Stimulated activated CD4-positive, alpha-beta T cell treated with anti-CD3 and anti-CD28 coated beads, Interleukin-4, amount 100 ng/mL, for 48 hours (primary cell): ENCODE data around the gene NT5DC4.
A peak's percentile ranks its signal among the peaks of the same experiment; 100 is the strongest.

Source experiments
- DNase-seq, 2 donors: peaks; one replicate each; pipeline ENCODE4 v3.0.0-alpha.2; 2020; ENCODE audit warnings: low read depth in 2 of 2

NT5DC4 gene

DNA sequence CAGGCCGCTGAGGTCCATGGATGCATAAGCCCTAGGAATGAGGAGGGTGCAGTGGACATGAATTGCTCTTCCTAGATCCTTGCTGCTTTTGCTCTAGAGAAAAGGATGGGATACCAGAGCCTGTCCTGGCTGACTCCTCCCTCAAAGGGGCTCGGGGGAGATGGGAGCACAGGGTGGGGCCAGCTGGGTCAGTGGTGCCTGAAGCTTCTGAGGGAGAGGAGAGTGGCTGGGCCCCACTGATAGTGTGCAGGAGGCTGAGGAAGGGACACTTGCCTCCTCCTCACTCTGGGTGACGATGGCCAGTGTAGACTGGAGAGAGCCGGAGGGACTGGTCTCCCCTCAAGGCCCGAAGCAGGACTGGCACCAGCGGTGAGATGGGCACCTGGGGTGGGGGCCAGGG lies at the start of gene NT5DC4:
NT5DC4 (plus strand) TSS at position 236 of the 400 bp plus-strand sequence; CDS start at position 296, 60 bp downstream.
- DNase-seq: no peak

DNA sequence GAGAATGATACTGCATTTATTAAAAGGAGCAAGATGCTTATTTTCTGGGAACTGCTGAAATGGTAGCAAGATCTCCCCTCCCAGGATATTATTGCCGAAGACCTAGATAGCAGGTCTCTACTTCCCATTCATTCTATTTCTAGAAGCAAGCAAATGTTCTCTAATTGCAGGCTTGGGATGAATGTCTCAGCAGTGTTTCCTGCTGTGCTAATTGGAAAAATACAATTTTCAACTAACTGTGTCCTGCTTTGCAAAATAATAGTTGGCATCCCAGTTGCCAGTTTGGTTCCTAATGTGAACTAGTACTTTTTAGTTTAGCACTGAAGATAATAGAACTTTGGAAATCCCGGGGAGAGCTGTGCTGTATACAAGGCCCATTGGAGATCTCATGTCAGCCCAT lies 49.0 kb upstream of the NT5DC4 start:
- no peak for DNase-seq

DNA sequence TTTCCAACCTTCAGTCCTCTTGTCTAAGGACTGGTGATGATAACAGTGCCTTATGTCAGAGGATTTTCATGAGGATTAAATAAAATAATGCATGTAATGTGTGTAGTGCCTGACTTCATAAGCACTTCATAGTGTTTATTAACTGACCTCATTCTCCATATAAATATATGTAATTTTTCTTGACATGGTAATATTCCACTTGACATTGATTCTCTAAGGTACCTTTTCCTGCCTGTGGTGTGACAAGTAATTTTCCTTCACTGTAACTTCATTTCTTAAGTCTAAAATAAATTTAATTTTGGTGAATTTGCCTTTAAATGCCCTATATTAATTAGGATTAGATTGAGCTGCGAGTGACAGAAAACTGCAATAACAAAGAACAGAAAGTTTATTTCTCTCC lies 47.8 kb upstream of the NT5DC4 start:
- DNase-seq: no peak

DNA sequence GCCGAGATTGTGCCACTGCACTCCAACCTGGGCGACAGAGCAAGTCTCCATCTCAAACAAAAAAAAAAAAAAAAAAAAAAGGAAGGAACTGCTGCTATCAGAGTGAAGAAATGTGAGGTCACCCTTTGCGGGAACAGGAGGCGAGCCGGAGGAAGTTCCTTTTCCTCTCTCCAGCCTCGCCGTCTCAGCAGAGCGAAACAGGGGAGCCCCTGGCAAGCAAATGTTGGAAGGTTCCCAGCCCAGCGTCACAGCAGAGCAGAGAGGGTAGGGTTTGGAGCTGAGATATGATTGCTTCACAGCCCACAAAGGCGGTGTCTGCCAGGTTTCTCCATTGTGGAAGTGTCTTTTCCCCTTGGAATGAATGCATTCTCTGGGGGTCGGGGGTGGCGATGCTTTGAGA lies 46.6 kb upstream of the NT5DC4 start:
- no peak for DNase-seq

DNA sequence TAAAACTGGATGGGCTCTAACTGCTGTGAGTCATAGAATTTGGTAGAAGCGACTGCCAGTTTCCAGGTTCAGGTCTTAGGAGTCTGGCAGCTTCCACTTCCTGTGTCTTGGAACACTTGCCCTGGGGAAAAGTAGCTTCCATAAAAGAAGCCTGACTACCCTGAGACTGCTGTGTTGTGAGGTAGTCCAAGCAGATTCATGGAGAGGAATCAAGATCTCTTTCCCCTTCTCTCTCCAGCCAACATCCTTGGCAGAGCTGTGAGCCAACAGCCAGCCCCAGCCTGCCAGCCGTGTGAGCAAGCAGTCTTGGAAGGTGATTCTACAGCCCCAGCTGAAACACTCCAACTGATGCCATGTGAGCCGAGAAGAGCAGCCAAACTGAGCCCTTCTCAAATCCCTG lies 41.3 kb upstream of the NT5DC4 start:
- no peak for DNase-seq

DNA sequence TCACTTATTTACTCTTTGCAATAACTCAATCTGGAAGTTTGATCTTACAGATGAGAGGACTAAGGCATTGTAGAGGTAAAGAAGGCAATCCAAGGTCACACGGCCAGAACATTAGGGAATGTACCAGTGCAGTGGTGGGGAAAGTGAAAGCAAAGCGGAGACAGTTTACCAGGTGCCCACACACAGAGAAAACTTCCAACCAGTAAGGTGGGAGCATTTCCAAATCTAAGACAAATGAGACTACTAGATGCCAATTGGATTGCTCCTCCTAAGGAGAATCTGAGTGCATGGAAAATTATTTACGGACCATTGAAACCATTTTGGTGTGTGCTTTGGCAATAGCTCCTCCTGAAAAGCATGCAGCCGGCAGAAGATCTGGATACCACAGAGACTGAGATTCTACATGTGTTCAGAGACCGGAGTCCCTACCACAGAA lies 40.1 kb upstream of the NT5DC4 start:
- DNase-seq: no peak

DNA sequence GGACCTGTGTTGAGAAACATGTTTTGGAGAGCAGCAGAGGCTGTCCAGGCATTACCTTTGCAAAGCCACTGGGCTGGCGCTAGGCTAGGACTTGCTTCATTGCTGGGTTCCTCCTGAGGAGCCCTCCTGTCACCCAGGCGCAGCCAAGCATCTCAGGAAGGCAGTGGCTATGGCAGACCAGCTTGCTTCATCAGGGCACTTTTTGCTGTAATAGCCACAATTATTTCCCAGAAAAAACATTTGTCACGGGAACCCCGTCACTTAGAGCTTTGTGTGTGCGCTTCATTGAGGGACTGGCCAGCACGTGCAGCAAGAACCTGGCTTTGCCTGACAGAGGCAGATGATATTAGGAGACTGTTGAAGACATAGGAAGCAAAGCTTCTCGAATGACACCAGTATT lies 38.7 kb upstream of the NT5DC4 start:
- DNase-seq: no peak

DNA sequence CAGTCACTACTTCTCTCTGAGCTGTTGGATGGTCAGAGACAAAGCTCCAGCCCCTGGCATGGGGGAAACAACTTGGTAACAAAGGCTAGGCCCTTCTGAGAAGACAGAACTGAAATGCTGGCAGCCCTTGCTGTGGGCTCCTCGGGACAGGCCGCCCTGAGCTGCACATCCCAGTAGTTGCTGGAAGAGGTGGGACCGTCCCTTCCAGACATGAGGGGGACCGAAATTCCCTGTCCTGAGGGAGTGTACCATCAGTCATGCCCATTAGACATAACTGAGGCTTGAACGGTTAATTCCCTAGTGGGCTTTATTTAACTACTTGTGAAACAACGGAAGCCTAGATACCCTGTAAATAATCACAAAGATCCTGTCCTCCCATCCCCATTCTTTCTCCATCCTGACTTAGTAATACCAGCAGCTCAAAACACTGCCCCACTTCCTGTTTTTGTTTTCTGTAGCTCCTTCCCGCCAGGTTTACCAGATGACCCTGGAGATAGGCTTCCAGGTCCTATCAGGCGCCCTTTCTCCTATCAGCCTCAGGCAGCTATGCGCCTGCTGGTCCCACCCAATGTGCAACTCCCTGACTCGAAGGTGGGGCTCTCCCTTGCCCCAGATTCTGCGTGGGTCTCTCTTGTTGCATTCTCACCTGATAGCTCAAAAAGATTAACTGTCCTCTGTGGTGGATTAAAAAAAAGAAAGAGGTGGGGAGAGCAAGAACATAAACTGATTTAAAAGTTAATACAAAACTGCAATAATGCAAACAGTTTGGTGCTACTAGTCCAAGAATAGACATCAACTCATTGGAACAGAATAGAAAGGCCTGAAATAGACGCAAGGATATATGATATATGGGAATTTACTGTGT lies 37.0 kb upstream of the NT5DC4 start:
- no peak for DNase-seq

DNA sequence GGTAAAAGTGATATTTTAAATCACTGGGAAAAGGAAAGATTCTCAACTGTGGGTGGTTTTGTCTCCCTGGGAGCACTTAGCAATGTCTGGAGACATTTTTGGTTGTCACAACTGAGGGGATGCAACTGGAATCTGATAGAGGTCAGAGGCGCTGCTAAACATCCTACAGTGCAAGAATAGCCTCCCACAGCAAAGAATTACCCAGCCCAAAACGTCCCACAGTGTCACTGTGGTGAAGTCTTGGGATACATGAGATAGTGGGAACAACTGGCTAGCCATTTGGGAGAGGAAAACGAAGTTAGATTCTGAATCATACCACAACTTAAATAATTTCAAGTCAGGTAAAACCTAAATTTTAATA lies 36.4 kb upstream of the NT5DC4 start:
- DNase-seq: no peak

DNA sequence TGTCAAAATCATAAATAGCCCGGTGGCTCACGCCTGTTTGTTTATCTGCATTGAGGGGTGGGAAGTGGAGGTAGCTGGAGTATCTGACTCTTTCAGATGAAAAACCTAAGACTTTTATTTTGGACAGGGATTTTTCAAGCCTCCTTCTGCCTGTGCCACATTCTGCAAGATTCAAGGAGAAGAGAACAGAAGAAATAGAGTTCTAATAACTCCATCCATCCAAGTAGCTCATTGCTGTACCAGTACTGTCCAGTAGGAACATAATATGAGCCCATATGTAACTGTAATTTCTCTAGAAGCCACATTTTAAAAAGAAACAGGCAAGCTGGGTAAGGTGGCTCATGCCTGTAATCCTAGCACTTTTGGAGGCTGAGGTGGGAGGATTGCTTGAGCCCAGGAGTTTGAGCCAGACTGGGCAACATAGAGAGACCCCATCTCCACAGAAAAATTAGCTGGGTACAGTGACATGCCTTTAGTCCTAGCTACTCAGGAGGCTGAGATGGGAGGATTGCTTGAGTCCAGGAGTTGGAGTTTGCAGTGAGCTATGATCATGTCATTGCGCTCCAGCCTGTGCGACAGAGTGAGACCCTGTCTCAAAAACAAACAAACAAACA lies 35.4 kb upstream of the NT5DC4 start:
- DNase-seq: no peak

DNA sequence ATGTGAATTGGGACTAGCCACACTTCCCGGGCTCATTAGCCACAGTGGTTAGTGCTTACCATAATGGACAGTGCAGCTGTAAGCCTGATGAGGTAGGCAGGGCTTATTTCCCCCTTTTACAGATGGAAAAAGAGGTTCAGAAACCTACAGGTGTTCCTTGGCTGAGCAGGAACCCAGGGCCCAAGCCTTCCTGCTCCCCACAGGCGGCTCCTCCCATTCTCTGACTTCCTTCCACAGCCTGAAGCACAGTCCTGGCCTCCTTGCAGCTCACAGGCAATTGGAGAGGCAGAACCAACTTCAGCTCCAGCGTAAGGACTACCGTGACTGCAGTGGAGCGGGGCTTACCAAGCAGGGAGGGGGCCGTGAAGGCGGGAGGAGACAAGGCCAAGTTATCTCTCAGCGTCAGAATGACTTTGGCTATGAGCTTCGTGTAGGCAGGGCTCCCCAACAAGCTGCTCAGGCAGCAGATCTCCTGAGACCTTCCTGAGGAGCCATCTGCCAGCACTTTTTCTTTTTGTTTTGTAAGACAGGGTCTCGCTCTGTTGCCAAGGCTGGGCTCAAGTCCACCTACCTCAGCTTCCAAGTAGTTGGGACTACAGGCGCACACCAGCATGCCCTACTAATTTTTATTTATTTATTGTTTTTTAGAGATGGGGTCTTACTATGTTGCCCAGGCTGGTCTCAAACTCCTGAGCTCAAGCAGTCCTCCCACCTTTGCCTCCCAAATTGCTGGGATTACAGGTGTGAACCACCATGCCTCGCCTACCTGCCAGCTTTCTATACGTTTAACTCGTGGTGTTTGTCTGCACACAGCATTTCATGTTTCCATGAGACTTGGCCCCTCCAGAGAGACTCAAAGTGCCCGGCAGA lies 34.2 kb upstream of the NT5DC4 start:
- no peak for DNase-seq

DNA sequence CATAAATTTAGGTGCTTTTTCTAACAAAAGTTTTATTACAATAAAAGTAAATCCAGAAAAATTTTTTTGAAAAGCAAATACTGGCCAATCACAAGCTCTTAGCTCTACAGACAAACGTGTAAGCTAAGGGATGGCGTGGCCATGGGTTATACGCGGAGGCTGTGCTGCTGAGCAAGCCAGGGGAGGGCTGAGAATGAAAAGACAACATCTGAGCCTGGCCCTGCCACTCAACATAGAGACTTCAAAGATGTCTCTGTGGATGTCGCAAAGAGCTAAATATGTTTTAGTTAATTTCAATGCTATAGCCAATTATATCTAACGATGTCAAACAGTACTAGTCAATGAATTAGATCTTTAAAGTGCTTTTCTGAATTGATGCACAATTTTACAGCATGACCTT lies 33.3 kb upstream of the NT5DC4 start:
- DNase-seq: no peak

DNA sequence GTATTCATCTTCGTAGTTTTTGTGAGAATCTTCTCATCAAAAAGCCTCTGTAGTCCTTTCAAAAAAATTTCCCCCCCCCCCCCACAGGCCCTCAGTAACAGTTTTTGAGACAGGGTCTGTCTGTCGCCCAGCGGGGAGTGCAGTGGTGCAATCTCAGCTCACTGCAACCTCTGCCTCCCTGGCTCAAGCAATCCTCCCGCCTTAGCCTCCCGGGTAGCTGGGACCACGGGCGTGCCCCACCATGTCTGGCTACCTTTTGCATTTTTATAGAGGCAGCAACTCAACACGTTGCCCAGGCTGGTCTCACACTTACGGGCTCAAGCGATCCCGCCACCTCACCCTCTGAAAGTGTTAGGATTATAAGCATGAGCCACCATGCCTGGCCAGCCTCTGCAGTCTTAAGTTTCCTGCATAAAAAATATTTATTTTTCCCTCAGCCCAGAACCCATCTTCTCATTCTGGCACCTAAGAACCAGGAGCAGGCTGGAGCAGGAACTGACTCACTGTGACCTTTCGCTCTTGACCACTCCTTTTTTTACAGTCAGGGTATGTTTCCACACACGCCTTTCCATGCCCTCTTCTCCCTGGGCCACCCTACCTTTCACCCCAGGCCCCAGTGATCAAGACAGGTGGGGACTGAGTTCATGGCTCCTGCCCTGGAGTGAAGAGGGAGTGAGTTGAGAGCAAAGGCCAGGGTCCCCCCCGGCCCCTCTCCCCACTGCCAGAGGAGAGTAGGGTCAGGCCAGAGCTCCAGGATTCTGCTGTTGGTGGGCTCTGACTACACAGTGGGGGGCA lies 32.5 kb upstream of the NT5DC4 start:
- DNase-seq: no peak

DNA sequence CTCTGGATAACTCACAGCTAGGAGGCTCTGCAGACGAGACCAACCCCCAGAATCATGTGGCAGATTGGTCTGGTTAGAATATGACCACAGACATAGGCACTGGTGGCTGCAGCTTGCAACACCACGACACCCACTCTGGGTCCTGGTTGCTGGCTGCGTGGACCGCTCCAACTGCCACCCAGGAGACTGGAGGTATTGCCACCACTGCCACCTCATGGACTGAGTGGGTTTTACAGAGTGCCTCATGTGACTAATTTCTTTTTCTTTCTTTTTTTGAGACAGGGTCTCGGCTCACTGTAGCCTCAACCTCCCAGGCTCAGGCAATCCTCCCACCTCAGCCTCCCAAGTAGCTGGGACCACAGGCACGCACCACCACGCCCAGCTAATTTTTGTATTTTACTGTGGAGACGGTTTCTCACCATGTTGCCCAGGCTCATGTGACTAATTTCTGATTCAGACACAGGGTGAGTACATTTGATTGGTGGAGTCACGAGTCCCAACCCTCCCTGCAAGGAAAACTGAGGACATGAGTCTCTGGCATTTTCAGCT lies 29.9 kb upstream of the NT5DC4 start:
- DNase-seq: peak; percentile 52 to 53

DNA sequence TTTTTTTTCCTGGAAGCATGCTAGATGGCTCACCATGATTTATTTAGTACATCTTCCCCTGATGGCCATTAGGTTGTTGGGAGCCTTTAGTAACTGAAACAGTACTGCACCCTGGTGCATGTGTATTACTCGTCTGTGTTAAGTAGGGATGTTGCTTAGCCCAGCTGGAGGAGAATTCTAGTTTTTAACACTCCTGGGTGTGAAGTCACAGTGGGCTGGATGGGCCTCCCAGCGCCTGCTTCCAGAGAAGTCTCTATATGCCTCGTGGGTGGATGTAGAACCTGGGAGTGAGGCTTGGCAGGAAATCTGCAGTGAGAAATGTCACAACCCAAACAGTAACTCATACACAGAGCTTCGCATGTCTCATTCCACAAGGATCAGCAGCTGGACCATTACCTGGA lies 28.9 kb upstream of the NT5DC4 start:
- no peak for DNase-seq

DNA sequence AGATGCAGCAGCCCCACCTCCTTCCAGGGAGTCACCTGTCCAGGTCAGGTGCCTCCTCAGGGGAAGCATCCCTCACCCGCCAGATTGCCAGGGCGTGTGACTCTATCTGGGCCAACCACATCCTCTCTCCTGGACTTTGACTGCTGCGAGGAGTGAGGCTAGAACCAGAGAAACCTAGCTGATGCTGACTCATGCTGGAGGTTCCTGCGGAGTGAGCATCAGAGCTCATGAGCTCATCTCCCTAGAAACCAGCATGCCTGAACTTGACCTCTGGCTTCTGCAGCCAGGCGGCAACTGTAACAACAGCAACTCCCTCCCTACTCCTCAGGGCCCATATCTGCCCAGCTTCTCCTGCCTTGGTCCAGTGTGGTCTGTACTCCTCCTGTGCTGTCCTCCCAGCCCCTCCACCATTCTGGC lies 28.3 kb upstream of the NT5DC4 start:
- DNase-seq: peak; percentile 38 to 65

DNA sequence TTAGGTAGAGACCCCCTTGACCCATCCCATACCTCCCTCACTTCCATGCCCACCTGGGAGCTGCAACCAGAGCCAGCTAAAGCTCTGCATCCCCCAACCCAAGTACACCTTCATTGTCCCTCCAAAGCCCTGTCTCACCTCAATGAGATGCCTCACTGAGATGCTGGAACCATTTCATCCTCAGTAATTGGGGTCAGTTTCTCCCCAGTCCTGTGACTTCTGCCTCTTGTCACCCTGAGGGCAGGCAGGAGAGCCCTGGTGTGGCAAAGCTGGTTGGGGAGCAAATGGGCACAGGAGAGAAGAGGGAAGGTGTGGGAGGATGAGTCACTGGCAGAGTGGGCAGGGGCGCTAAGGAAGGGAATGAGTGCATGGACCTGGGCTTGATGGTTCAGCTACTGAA lies 27.9 kb upstream of the NT5DC4 start:
- peak; percentile 32 to 50 for DNase-seq

DNA sequence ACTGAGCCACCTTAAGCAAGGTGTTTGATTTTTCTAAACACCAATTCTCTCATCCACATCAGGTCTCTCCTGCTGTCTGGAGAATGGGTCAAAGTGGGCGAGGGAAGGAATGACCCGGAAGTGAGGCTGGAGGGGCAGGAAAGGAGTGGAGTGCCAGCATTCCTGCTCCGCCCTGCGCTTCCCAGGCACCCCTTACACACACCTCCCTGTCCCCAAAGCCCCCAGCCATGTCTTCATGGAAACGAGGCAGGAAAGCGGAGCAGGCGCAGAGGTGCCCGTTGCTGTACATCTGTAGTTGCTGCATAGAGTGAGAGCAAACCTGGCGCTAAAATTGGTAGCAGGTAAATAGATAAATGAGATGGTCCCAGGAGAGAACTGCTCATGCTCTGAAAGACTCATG lies 27.2 kb upstream of the NT5DC4 start:
- DNase-seq: no peak

DNA sequence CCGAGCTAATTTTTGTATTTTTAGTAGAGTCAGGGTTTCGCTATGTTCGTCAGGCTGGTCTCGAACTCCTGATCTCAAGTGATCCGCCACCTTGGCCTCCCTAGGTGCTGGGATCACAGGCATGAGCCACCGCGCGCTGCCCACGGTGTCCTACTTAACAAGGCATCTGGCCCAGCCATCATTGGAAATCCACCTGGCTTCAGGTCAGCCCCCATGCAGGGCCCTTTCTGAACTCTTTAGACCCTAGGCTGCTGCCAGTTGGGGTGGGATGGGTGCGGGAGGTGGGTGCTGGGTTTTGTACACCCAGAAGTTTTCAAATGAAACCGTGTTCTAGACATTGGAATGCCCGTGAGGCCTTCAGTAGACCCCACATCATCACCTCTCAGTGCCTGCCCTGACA lies 26.6 kb upstream of the NT5DC4 start:
- DNase-seq: no peak

DNA sequence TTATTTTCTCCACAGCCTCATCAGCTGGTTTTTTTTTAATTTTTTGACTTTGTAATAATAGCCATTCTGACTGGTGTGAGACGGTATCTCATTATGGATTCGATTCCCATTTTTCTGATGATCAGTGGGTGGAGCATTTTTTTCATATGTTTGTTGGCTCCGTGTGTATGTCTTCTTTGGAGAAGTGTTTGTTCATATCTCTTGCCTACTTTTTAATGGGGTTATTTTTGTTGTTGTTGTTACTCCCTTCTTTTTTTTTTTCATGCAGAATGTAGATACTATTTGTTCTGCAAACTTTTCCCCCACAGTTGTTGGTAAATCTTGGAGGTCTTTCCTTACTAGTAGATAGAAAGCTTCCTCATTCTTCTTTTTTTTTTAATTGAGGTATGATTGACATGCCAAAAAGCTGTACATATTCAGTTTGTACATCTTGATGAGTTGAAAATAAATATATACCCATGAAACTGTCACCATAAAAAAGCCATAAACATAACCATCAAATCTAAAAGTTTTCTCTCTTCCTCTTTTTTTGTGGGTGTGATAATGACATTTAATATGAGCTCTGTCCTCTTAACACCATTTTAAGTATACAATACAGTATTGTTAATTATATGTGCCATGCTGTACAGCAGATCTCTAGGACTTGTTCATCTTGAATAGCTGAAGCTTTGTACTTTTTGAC lies 21.8 kb upstream of the NT5DC4 start:
- DNase-seq: no peak
